HG03378 (cell line): ENCODE results near the gene HSD17B8.

Experiments
- ATAC-seq: cut with Tn5 transposase; IDR thresholded peaks from one replicate; pipeline ENCODE4 v1.9.1; 2021; ENCODE audit warnings: mild to moderate bottlenecking, moderate library complexity; ENCODE audit not compliant: unreplicated experiment

Gene HSD17B8

DNA sequence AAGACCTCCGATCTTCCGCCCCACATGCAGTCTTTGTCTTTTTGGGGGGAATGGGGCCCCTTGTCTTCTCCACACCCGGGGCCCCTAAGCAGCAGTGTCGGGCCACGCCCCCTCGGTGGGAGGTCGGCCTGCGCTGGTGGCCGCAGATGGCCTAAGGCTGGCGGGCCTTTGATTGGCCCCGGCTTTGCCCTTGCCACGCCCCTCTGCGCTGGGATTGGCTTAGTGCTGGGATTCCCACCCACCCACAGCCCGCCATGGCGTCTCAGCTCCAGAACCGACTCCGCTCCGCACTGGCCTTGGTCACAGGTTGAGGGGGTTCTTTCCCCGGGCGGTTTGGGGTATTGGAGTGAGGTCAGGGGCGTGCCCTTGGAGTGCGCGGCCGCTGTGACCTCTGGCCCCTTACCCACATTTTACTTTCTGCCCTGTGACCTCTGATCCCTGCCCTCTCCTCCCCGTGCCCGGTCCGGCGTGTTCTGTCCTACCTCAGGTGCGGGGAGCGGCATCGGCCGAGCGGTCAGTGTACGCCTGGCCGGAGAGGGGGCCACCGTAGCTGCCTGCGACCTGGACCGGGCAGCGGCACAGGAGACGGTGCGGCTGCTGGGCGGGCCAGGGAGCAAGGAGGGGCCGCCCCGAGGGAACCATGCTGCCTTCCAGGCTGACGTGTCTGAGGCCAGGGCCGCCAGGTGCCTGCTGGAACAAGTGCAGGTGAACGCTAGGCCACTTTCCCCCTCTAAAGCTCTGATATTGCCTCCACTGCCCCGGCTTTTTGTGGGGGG lies at the start of gene HSD17B8:
Gene HSD17B8 (plus strand): TSS at position 241 of the 776 bp plus-strand sequence. CDS start 14 bp downstream, at position 255.
- ATAC-seq = peak; percentile 33

DNA sequence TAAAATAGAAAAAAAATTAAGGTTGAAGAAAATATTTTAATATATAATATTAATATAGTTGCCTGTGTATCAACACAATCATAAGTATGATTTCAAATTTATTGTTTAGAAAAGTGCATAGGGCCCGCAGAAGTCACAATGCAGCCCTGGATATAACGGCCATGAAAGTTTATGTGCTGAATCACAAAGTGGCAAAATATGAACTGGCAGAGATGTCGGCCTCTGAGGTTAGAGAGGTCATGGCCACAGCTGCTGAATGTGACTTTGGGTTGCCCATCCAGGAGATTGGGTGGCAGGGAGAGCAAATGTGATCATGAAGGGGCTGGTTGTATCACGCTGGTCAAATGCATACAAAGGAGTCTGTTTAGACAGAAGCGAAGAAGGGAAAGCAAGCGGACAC lies 47.9 kb upstream of the HSD17B8 start:
- no peak for ATAC-seq

DNA sequence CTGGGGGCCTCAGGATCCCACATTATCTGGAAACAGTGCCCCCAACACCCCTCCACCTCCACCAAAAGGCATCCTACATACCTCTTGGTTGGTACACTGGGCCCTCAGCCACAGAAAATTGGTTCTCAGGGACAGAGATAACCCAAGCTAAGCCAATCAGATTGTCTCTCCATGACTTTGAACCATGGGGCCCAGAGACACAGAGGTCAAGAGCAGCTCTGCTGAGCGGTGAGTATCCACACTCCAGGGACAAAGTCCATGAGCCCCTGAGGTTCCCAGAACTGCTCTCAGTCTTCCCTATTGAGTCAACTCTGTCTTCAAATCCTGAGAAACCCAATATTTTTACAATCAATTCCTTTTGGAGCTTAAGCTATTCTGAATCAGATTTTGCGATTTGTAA lies 47.5 kb upstream of the HSD17B8 start:
- no peak for ATAC-seq

DNA sequence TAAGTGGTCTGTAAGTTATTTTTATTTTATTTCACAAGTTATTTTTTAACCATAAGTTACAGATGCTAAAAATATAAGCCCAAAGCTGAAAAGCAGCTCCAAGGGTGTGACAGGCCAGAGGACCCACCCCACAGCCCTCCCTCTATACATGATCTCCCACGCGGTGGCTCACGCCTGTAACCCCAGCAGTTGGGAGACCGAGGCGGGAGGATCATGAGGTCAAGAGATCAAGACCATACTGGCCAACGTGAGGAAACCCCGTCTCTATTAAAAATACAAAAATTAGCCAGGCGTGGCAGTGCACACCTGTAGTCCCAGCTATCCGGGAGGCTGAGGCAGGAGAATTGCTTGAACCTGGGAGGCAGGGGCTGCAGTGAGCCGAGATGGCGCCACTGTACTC lies 44.4 kb upstream of the HSD17B8 start:
- ATAC-seq = no peak

DNA sequence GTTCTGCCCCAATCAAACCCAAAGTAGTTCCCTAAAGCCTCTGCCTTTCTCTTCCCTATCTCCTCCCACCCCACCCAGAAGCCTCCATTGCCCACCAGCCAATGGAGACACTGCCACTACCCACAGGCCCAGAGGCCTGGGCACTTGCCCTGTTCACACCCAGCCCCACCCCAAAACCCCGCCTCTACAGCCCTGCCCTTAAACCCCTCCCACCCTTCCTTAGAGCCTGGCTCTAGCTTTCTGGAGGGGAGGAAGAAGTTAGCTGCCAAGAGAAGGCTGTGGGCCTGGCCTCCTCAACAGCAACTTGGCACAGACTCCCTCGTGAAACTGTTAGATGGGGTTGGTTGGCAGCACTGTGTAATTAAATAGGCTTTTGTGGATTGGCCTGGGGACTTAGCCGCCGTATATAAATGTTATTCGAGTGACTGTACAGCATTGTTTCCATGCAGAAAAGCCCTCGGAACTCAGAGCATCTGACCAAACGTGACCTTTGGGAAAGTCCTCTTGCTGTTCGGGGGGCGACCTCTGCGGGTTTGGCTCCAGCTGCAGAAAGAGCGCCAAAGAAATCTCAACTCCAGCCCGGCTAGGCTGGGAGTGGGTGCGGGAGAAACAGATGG lies 43.6 kb upstream of the HSD17B8 start:
- ATAC-seq = no peak

DNA sequence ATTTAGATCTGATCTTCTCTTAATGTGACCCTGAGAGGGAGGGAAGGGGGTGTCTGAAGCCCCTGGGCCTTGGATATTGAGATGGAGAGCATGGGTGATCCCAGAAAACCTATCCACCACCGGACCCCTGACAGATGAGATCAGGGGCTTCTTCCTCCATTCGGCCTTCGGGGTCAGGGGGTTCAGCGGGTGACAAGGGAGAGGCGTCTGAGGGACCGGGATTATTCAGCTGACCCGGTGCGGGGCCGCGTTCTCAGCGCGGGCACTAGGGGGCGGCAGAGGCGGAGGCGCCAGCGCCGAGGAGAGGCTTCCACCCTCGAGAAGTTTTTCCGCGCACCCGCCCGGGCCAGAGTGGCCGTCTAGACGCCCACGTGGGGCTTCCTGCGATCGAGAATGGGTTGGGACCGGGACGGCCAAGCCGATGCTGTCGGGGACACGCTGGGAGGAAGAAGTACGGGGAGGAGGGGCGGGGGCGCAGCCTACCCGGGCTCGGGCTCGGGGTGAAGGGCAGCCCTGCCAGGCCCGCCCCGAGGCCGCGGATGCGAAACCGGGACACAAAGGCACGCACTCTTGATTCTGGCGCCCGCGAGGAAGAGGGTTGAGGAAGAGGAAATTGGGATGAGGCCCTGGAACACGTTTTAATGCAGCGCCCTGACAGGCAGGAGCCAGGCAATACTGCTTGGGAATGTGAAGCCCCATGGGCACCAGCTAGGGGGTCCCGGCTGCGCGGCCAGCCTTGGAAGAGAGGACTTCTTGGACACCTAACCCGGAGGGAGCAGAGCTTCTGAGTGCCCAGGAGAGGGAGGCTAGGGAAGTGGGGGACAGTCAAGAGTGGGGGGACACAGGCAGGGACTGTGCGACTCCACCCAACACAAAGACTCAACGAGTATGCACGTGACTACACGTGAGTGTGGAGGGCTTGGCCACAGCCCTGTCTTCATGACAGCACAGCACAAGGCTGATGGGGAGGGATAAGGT lies 42.8 kb upstream of the HSD17B8 start:
- no peak for ATAC-seq

DNA sequence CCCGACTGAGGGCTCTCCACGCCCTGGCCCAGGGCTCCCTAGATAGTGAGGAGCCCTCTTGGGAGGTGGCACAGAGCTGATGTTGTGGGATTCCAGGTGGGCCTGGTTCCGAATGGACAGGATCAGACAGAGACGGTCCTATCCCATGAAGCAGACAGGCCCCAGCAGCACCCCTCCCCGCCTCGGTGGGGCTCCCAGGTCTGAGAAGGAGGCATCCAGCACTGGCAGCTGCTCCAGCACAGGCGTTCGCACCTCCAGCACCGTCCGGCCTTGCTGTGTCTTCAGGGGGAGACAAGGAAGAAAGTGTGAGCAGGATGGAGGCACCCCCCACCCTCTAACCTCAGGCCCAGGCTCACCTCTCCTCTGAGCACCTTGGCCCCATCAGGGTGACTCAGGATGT lies 40.9 kb upstream of the HSD17B8 start:
- ATAC-seq = no peak

DNA sequence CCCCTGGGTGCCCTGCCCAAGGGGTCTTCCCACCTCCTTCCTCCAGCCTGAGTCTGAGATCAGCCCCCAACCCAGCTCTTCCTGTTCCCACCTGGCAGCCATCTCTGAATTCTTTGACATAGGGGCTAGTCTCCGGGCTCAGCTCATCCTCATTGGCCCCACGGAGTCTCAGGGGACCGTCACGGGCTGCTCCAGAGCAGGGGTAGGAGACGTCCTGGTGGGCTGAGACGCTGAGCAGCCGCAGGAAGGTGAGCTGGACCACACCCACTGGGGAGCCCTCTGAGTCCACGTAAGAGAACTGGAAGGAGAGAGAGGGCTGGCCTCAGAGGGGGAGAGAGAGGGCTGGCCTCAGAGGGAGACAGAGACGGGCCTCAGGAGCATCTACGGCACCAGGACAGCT lies 40.3 kb upstream of the HSD17B8 start:
- ATAC-seq = no peak

DNA sequence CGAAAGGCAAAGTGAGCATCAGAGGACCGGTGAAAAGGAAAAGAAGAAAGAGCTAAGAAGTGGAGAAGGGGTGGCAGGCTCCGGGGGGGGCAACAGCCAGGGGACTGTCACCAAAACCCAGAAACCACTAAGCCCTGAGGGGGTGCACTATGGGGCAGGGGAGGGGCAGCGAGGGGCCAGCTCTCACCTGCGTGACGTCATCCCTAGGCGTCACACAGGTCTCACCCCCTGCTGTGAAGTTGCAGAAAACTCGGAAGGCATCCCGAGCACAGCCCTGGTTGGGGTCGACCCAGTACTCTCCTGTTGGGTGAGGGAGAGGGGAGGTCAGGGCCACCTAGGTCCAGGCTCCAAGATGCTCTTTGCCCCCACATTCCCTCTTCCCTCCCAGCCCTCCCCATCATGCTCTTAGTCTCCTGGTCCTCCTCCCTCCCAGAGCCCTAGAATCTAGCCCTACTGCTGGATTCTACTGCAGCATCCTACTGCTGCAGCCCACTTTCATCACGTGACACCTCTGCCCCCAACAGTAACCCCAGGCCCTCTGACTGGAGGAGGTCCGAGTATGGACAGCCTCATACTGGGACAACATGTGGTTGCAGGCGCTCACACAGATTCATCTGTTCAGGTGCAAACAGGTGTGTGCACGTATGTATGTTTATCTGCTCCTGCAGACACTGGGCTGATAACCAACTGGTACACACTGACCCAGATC lies 39.6 kb upstream of the HSD17B8 start:
- no peak for ATAC-seq

DNA sequence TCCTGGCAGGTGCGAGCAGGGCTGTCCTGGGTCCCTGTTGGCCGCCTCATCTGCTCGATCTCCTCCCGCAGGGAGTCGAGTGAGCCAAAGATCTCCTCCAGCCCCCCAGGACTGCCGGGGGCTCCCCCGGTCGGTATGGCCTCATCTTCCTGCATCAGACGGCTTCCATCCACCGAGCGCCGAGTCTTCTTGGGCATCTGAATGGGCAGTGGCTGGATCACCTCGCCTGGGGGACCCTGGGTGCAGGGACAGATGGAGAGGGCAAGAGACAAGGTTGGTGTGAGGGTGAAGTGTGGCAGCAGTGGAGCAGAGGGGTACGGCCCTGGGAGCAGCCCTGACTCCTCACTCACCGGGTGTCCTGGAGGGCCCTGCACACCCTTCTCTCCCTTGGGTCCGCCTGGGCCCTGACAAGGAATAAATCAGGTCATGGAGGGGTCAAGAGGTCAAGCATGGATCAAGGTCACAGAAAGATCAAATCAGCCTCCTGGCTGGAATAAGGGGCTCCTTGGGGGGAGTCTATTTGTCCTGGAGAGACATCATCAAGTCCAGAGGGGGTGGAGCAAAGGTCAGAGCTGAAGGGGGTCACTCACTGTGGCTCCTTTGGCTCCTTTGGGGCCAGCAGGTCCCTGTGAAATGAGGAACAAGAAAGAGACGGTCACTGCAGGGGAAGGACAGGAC lies 38.7 kb upstream of the HSD17B8 start:
- ATAC-seq = no peak

DNA sequence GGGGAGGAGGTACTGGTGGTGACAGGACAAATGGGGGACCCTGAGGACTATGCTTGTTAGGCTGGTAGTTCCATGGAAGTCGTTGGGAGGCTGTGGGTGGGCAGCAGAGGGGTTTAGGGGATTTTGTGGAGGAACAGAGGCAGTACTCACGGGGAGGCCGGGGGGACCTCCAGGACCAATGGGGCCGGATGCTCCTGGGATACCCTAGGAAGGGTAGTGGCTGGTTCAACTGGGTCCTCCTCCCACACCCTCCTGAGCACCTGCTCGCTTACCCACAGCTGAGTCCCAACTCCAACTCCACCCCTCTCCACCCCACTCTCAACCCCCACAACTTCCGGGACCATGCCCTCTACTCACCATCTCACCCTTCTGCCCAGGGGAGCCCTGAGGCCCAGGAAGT lies 38.1 kb upstream of the HSD17B8 start:
- ATAC-seq = no peak

DNA sequence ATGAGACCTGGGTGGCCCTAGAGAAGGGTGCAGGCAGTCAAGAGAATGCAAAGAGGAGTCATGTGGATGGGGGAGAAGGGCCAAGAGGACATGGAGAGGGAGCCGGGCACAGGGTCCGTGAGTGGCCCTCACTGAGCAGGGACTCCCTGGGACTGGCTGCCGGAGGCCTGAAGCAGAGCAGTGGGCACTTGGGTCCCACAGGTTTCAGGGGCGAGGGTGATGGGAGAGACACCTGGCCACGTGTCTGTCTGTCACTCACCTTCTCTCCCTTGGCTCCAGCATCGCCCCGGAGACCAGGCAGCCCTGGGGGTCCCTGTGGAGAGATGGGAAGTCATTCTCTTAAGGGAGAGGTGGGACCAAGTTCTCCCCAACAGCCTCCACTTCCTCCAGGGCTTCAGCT lies 37.6 kb upstream of the HSD17B8 start:
- ATAC-seq = no peak

DNA sequence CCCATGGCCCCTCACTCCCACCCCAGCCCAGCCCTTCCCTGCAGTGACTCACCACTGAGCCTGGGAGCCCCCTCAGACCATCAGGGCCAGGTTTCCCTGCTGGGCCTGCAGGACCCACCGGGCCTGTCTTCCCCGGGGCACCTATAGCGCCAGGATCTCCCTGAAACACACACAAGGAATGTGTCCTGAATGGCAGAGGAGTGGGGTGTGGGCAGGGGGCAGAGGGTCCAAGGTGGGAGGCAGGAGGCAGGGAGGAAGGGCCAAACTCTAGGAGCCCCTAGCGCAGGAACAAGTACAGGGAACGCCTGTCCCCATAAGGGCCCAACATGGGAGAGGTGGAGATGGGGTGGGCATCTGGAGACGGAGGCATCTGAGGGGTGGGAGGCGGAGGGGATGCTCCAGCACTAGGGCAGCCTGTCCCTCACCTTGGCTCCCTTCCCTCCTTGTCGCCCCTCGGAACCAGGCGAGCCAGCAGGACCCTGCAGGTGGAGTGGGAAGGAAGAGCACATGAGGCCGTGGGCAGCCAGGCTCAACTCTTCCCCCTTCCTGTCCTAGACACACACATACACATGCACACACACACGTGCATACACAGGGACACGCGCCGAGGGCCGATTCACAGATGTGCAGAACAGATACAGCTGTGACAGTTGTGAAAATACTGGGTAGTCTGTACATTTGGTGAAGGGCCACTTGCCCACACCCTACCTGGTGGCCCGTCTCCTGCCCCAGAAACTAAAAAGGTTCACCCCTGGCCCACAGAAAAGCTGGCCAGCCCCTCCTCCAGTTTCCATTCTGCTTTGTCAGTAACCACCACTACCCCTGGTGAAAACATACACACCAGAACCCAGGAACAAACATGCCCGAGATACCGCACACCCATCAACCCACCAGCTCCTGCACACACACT lies 36.8 kb upstream of the HSD17B8 start:
- ATAC-seq = no peak

DNA sequence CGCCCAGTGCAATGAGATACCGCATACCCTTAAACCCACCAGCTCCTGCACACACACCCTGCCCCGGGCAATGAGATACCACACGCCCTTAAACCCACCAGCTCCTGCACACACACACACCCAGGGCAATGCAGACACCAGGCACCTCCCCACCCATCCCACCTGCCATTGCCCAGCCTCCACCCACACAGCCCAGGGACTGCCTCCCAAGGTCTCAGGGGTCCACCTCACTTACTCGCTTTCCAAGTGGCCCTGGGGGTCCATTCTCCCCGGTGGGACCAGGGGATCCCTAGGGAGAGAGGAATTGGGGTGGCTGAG lies 36.2 kb upstream of the HSD17B8 start:
- ATAC-seq = no peak

DNA sequence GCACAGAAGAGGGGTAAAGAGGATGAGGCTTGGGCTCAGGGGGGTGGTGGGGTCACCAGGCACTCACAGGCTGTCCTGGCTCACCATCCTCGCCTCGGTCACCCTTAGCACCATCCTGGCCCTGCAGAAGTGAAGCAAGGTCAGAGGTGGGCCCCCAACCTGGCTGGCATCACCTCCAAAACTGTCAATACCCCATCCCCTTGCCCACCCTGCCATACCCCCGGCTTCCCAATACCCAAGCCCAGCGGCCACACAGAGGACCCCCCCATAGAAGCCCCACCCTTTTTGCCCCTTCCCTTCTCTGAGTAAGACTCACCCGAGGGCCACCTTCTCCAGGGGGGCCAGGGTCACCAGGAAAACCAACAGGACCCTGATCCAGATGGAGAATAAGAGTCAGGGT lies 35.8 kb upstream of the HSD17B8 start:
- ATAC-seq = no peak

DNA sequence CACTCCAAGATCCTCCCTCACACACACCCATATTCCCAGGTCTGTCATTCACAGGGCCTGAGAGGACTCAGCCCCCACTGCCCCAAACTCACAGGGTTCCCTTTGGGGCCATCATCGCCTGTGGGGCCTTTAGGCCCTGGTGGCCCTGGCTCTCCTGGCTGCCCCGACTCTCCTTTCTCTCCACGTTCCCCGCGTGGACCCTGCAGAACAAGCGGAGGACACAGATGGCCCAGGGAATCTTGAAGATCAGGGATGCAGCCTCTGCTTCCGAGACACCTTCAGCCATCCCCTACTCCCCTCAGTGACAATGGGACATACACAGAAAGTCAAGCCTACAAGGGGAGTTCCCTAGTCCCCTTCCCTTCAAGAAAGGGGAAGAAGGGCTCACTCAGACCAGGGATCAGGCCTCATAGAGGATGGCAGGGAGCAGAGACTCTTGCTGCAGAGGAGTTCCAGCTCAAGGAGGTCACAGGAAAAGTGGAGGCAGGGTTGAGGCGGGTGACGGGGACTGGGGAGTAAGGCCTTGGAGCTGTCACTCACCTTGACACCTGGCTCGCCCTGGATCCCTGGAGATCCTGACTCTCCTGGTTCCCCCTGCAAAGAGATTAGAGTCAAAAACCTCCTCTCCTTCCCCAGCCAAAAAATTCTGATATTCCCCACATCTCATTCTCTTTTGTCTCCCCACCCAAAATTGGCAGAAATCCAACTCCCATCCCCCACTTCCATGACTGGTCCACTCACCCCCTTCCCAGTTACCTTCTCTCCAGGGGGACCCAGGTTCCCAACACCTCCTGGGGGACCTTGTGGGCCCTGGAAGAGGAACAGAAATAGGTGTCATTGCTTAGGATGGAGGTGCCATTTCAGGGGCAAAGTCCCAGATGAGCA lies 34.9 kb upstream of the HSD17B8 start:
- no peak for ATAC-seq

DNA sequence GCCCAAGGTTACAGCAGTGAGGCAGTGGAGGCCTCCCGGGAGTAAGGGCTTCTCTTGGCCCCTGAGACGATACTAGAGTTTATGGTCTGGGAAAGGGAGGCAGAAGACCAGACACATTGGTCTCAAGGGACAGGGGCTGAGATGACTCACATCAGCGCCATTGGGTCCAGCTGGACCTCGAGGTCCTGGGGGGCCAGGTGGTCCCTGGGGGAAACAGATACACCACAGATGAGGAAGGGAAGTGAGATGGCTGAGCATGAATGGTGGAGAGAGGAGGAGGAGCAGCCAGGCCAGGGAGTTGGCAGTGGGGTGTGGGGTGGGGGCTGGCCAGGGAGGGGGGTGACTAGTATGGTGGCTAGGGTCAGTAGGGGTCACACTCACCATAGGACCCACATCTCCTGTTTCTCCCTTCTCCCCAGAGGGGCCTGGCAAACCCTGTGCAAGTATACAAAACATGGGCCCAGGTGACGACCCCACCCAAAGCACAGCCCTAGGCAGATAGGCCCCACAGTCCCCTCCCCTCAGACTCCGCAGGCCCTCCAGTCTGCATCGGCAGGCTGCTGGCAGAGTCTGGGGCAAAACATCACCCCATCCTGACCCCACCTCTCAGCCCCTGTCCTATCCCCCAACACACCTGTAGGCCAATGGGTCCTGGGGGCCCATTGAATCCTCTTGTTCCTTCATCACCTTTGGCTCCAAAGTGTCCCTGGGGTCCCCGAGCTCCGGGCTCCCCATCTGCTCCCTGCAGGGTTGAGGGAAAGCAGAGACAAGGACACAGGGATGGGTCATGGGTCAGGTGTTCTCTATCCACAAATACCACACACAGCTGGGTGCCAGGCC lies 34.1 kb upstream of the HSD17B8 start:
- ATAC-seq = no peak
